Dendritic cell treated with granulocyte-macrophage colony-stimulating factor and Interleukin-4, amounts not matched to agents 40 ng/mL and 50 ng/mL, for 4 days (primary cell): ENCODE results near the gene SEMA6A.

Source experiments
- H3K27ac Mint-ChIP-seq: one replicate; pipeline ENCODE4 v1.8.0; 2022; ENCODE audit warnings: mild to moderate bottlenecking, mixed read lengths
- H3K27me3 Mint-ChIP-seq: one replicate; pipeline ENCODE4 v1.8.0; 2022; ENCODE audit warnings: mild to moderate bottlenecking, mixed read lengths
- H3K36me3 Mint-ChIP-seq: one replicate; pipeline ENCODE4 v1.8.0; 2022; ENCODE audit warnings: low read depth, mixed read lengths
- H3K4me1 Mint-ChIP-seq: one replicate; pipeline ENCODE4 v1.8.0; 2022; ENCODE audit warnings: low read depth, mixed read lengths
- H3K4me3 Mint-ChIP-seq: one replicate; pipeline ENCODE4 v1.8.0; 2022; ENCODE audit warnings: mild to moderate bottlenecking, moderate library complexity, mixed read lengths
- H3K9me3 Mint-ChIP-seq: one replicate; pipeline ENCODE4 v1.8.0; 2022; ENCODE audit warnings: mixed read lengths
- intact Hi-C: fragments of 100-400 bp; cut with micrococcal nuclease; formaldehyde crosslinking; loops from one replicate; pipeline ENCODE4 v1.15.0; 2022

The SEMA6A gene

GRCh38 chr5:116571568-116572349 lies 2.9 kb downstream of the SEMA6A start:
- intact Hi-C loops = loop anchor here (10.0 kb wide), 1 partner anchor 437 kb away; no protein-coding TSS in a partner anchor
- Mint-ChIP-seq H3K27ac (no peak overlapping the region), H3K4me1 (peaks cover 37% of the 10 kb centered on the region), H3K9me3 (no peaks in the 10 kb centered on the region), H3K4me3 (no peak overlapping the region), H3K36me3 (no peaks in the 10 kb centered on the region), H3K27me3 (peaks cover 87% of the 10 kb centered on the region)

- H3K27ac Mint-ChIP-seq = no peak overlapping the region
Observed at GRCh38 chr5:116569999-116570398, 4.6 kb downstream of the SEMA6A start.

GRCh38 chr5:116567106-116567505 lies 7.5 kb downstream of the SEMA6A start:
- peaks cover 47% of the 10 kb centered on the region for H3K27me3 Mint-ChIP-seq
- intact Hi-C loops = no loop called here
- H3K27ac Mint-ChIP-seq = no peak overlapping the region
- no peaks in the 10 kb centered on the region for H3K4me1 Mint-ChIP-seq
- no peaks in the 10 kb centered on the region for H3K9me3 Mint-ChIP-seq
- no peaks in the 10 kb centered on the region for H3K36me3 Mint-ChIP-seq
- no peak overlapping the region for H3K4me3 Mint-ChIP-seq

More at GRCh38 chr5:116569999-116570398, 4.6 kb downstream of the SEMA6A start:
- Mint-ChIP-seq H3K27me3 (peaks cover 73% of the 10 kb centered on the region), H3K4me3 (no peak overlapping the region), H3K4me1 (peaks cover 27% of the 10 kb centered on the region), H3K36me3 (no peaks in the 10 kb centered on the region), H3K9me3 (no peaks in the 10 kb centered on the region)
- intact Hi-C loops = loop anchor here (10.0 kb wide), 1 partner anchor 435 kb away; no protein-coding TSS in a partner anchor

GRCh38 chr5:116566251-116566650 lies 8.4 kb downstream of the SEMA6A start:
- Mint-ChIP-seq H3K4me1 (no peaks in the 10 kb centered on the region), H3K27ac (no peak overlapping the region), H3K9me3 (no peaks in the 10 kb centered on the region), H3K4me3 (no peak overlapping the region), H3K36me3 (no peaks in the 10 kb centered on the region), H3K27me3 (peaks cover 38% of the 10 kb centered on the region)
- intact Hi-C loops = no loop called here

GRCh38 chr5:116564756-116565490 lies 9.7 kb downstream of the SEMA6A start:
- Mint-ChIP-seq H3K4me1 (no peaks in the 10 kb centered on the region), H3K9me3 (no peaks in the 10 kb centered on the region), H3K27ac (no peak overlapping the region), H3K4me3 (no peak overlapping the region), H3K27me3 (peaks cover 27% of the 10 kb centered on the region), H3K36me3 (no peaks in the 10 kb centered on the region)
- intact Hi-C loops = no loop called here

GRCh38 chr5:116564312-116564711 lies 10.3 kb downstream of the SEMA6A start:
- Mint-ChIP-seq H3K36me3 (no peaks in the 10 kb centered on the region), H3K4me3 (no peak overlapping the region)
- intact Hi-C loops = no loop called here

GRCh38 chr5:116563736-116564308 lies 10.8 kb downstream of the SEMA6A start:
- Mint-ChIP-seq H3K4me1 (no peaks in the 10 kb centered on the region), H3K36me3 (no peaks in the 10 kb centered on the region), H3K9me3 (no peaks in the 10 kb centered on the region), H3K27me3 (peaks cover 17% of the 10 kb centered on the region), H3K4me3 (no peak overlapping the region), H3K27ac (no peak overlapping the region)
- intact Hi-C loops = no loop called here

More at GRCh38 chr5:116564312-116564711, 10.3 kb downstream of the SEMA6A start:
- Mint-ChIP-seq H3K4me1 (no peaks in the 10 kb centered on the region), H3K27me3 (peaks cover 22% of the 10 kb centered on the region), H3K27ac (no peak overlapping the region), H3K9me3 (no peaks in the 10 kb centered on the region)

GRCh38 chr5:116562669-116563068 lies 12.0 kb downstream of the SEMA6A start:
- Mint-ChIP-seq H3K4me1 (no peaks in the 10 kb centered on the region), H3K4me3 (no peak overlapping the region), H3K36me3 (no peaks in the 10 kb centered on the region), H3K27ac (no peak overlapping the region), H3K27me3 (peaks cover 11% of the 10 kb centered on the region), H3K9me3 (no peaks in the 10 kb centered on the region)
- intact Hi-C loops = no loop called here

GRCh38 chr5:116561658-116562057 lies 13.0 kb downstream of the SEMA6A start:
- Mint-ChIP-seq H3K27me3 (peaks cover 3% of the 10 kb centered on the region), H3K9me3 (no peaks in the 10 kb centered on the region), H3K27ac (no peak overlapping the region), H3K4me3 (no peak overlapping the region), H3K36me3 (no peaks in the 10 kb centered on the region), H3K4me1 (no peaks in the 10 kb centered on the region)
- intact Hi-C loops = no loop called here

- H3K27me3 Mint-ChIP-seq = peaks cover 2% of the 10 kb centered on the region
- no peaks in the 10 kb centered on the region for H3K9me3 Mint-ChIP-seq
- H3K4me3 Mint-ChIP-seq = no peak overlapping the region
- H3K27ac Mint-ChIP-seq = no peak overlapping the region
- no peaks in the 10 kb centered on the region for H3K36me3 Mint-ChIP-seq
- intact Hi-C loops = no loop called here
- H3K4me1 Mint-ChIP-seq = no peaks in the 10 kb centered on the region
Observed at GRCh38 chr5:116559673-116560164, 14.9 kb downstream of the SEMA6A start.

- Mint-ChIP-seq H3K4me3 (no peak overlapping the region), H3K4me1 (no peaks in the 10 kb centered on the region), H3K36me3 (no peaks in the 10 kb centered on the region), H3K27me3 (peaks cover 2% of the 10 kb centered on the region), H3K27ac (no peak overlapping the region), H3K9me3 (no peaks in the 10 kb centered on the region)
- intact Hi-C loops = no loop called here
Observed at GRCh38 chr5:116559239-116559638, 15.4 kb downstream of the SEMA6A start.

GRCh38 chr5:116557669-116558271 lies 16.9 kb downstream of the SEMA6A start:
- Mint-ChIP-seq H3K27ac (no peak overlapping the region), H3K4me1 (no peaks in the 10 kb centered on the region), H3K27me3 (no peaks in the 10 kb centered on the region), H3K36me3 (no peaks in the 10 kb centered on the region), H3K4me3 (no peak overlapping the region), H3K9me3 (no peaks in the 10 kb centered on the region)
- intact Hi-C loops = no loop called here

GRCh38 chr5:116554764-116555163 lies 19.9 kb downstream of the SEMA6A start:
- no peaks in the 10 kb centered on the region for H3K36me3 Mint-ChIP-seq
- no peaks in the 10 kb centered on the region for H3K27me3 Mint-ChIP-seq
- intact Hi-C loops = no loop called here
- H3K9me3 Mint-ChIP-seq = no peaks in the 10 kb centered on the region
- H3K27ac Mint-ChIP-seq = no peak overlapping the region
- H3K4me1 Mint-ChIP-seq = no peaks in the 10 kb centered on the region
- no peak overlapping the region for H3K4me3 Mint-ChIP-seq

GRCh38 chr5:116553366-116553765 lies 21.3 kb downstream of the SEMA6A start:
- Mint-ChIP-seq H3K4me1 (no peaks in the 10 kb centered on the region), H3K36me3 (no peaks in the 10 kb centered on the region), H3K4me3 (no peak overlapping the region), H3K27ac (no peak overlapping the region), H3K27me3 (no peaks in the 10 kb centered on the region), H3K9me3 (no peaks in the 10 kb centered on the region)
- intact Hi-C loops = no loop called here
